Nucleus accumbens (tissue), 56 donors: ENCODE results near the gene EML2.

Experiments
- DNase-seq, 56 donors: peaks; one replicate each; lab custom pipeline; 2025; lab: John Stamatoyannopoulos, UW

EML2 gene

GRCh38 chr19:45657520-45658167 lies 18.4 kb upstream of the EML2 start:
- no peak for DNase-seq

- DNase-seq: no peak
These were observed 15.9 kb upstream of the EML2 start for GRCh38 chr19:45655073-45655472.

GRCh38 chr19:45653634-45654033 lies 14.4 kb upstream of the EML2 start:
- DNase-seq: no peak

GRCh38 chr19:45650722-45651121 lies 11.5 kb upstream of the EML2 start:
- DNase-seq: no peak

GRCh38 chr19:45646345-45646698 lies 7.1 kb upstream of the EML2 start:
- no peak for DNase-seq

- DNase-seq: peak; percentile 59 to 98 (median 90)
These were observed 6.6 kb upstream of the EML2 start for GRCh38 chr19:45645631-45646344.

- DNase-seq: peak in 38 of 56 donors; percentile 74 to 97 (median 94)
These were observed 6.0 kb upstream of the EML2 start for GRCh38 chr19:45645068-45645630.

- DNase-seq: peak in 29 of 56 donors; percentile 2 to 55 (median 27)
These were observed 5.0 kb upstream of the EML2 start for GRCh38 chr19:45643927-45644771.

GRCh38 chr19:45643024-45643926 lies 4.1 kb upstream of the EML2 start:
- peak in 53 of 56 donors; percentile 29 to 92 (median 79) for DNase-seq

- DNase-seq: peak in 8 of 56 donors; percentile 1 to 26 (median 8)
These were observed 2.3 kb upstream of the EML2 start for GRCh38 chr19:45641274-45642105.

GRCh38 chr19:45640849-45641273 lies 1.7 kb upstream of the EML2 start:
- DNase-seq: no peak

- DNase-seq: no peak
These were observed 1.1 kb downstream of the EML2 start for GRCh38 chr19:45637890-45638667.

GRCh38 chr19:45636902-45637301 lies 2.3 kb downstream of the EML2 start:
- DNase-seq: no peak

GRCh38 chr19:45636275-45636674 lies 2.9 kb downstream of the EML2 start:
- no peak for DNase-seq

- peak in 24 of 56 donors; percentile 2 to 81 (median 20) for DNase-seq
These were observed 6.6 kb downstream of the EML2 start for GRCh38 chr19:45632468-45633196.

- no peak for DNase-seq
These were observed 8.7 kb downstream of the EML2 start for GRCh38 chr19:45630463-45630862.

- no peak for DNase-seq
These were observed 9.5 kb downstream of the EML2 start for GRCh38 chr19:45629704-45630103.
